Measurements from ENCODE around the gene DNAI2. TPM values are rescaled to one million over a fixed set of nuclear protein-coding genes. Genes with fewer than 3 reads are reported as not detected.

The DNAI2 gene
- total RNA-seq, 1 experiment from 2014 or later, result not detected

GRCh38 chr17:74316220-74316619 lies 42.2 kb downstream of the DNAI2 start:
- RAD21 ChIA-PET (ENCODE audit: low non-redundant PET in 1 of 2, low total read pairs in 2 of 2, uncharacterized antibody in 2 of 2, unreplicated experiment in 2 of 2), result no interaction called here
- no peak overlapping the region for H2AFZ ChIP-seq (ENCODE audit: low read depth, low read length, poor library complexity, severe bottlenecking)
- DNase-seq (ENCODE audit: low read depth, low spot score), result no peak
- CTCF ChIA-PET, result no interaction called here
- H3K4me3 ChIP-seq (replicated peaks in 1 of 2; ENCODE audit: low read depth in 1 of 2, low read length in 2 of 2), result no peak overlapping the region
- no peaks in the 10 kb centered on the region for H3K36me3 ChIP-seq (ENCODE audit: control insufficient read depth in 1 of 2, insufficient read depth in 2 of 2, low read length in 2 of 2)
- H3K4me1 ChIP-seq (ENCODE audit: control insufficient read depth in 1 of 2, insufficient read depth in 2 of 2, low read length in 2 of 2), result no peaks in the 10 kb centered on the region
- no peaks in the 10 kb centered on the region for H3K27me3 ChIP-seq (ENCODE audit: insufficient read depth, low read length)
- no peaks in the 10 kb centered on the region for H4K20me1 ChIP-seq (ENCODE audit: insufficient read depth)
- intact Hi-C loops (cut with micrococcal nuclease), result no loop called here
- BruUV-seq (replicated peaks), result no TSS peak
- no peaks in the 10 kb centered on the region for H3K9me3 ChIP-seq (ENCODE audit: control insufficient read depth in 1 of 2, insufficient read depth in 1 of 2, low read depth in 1 of 2, low read length in 2 of 2)
- no peak for TF ChIP-seq ATF3 (IDR thresholded peaks at IDR 0.05)
- no peak for TF ChIP-seq JUND (IDR thresholded peaks at IDR 0.05)
- TF ChIP-seq CTCF (IDR thresholded peaks at IDR 0.05 in 2 of 3, conservative IDR thresholded peaks at IDR 0.05 in 1 of 3; ENCODE audit: borderline replicate concordance in 1 of 3, insufficient read depth in 1 of 3, low read depth in 2 of 3, low read length in 2 of 3), result no peak
- no peak for TF ChIP-seq EZH2phosphoT487 (IDR thresholded peaks at IDR 0.05; ENCODE audit: borderline replicate concordance)
- no peak for TF ChIP-seq YY1 (IDR thresholded peaks at IDR 0.05; ENCODE audit: extremely low read depth, insufficient replicate concordance, low read depth, low read length)
- TF ChIP-seq ELF1 (IDR thresholded peaks at IDR 0.05; ENCODE audit: borderline replicate concordance, low read depth), result no peak
- no peaks in the 10 kb centered on the region for H3K9me2 ChIP-seq (ENCODE audit: insufficient read depth)
- no peak for ATAC-seq
- POLR2A ChIA-PET, result no interaction called here
- no peak overlapping the region for H3K27ac ChIP-seq (ENCODE audit: low read depth, low read length)
- no peaks in the 10 kb centered on the region for H3K79me2 ChIP-seq (ENCODE audit: insufficient read depth, low read length)
- no peak overlapping the region for H3K9ac ChIP-seq (ENCODE audit: low read length)
- no peak overlapping the region for H3K4me2 ChIP-seq (ENCODE audit: low read length)

GRCh38 chr17:74317071-74317470 lies 43.0 kb downstream of the DNAI2 start:
- intact Hi-C loops (cut with micrococcal nuclease), result no loop called here
- ChIA-PET POLR2A (no interaction called here), CTCF (no interaction called here)

More at GRCh38 chr17:74317071-74317470, 43.0 kb downstream of the DNAI2 start:
- Histone ChIP-seq H3K4me1 (ENCODE audit: control insufficient read depth in 1 of 2, insufficient read depth in 2 of 2, low read length in 2 of 2) (no peaks in the 10 kb centered on the region), H3K27me3 (ENCODE audit: insufficient read depth, low read length) (0 out of 2 replicates have a peak, but pooled peaks cover 5% of the 10 kb centered on the region), H3K4me3 (replicated peaks in 1 of 2; ENCODE audit: low read depth in 1 of 2, low read length in 2 of 2) (no peak overlapping the region), H3K27ac (ENCODE audit: low read depth, low read length) (no peak overlapping the region), H3K9ac (ENCODE audit: low read length) (no peak overlapping the region), H3K79me2 (ENCODE audit: insufficient read depth, low read length) (no peaks in the 10 kb centered on the region), H4K20me1 (ENCODE audit: insufficient read depth) (no peaks in the 10 kb centered on the region), H3K36me3 (ENCODE audit: control insufficient read depth in 1 of 2, insufficient read depth in 2 of 2, low read length in 2 of 2) (no peaks in the 10 kb centered on the region), H3K9me2 (ENCODE audit: insufficient read depth) (no peaks in the 10 kb centered on the region), H3K4me2 (ENCODE audit: low read length) (no peak overlapping the region), H3K9me3 (ENCODE audit: control insufficient read depth in 1 of 2, insufficient read depth in 1 of 2, low read depth in 1 of 2, low read length in 2 of 2) (no peaks in the 10 kb centered on the region), H2AFZ (ENCODE audit: low read depth, low read length, poor library complexity, severe bottlenecking) (no peak overlapping the region)
- DNase-seq (ENCODE audit: low read depth, low spot score) (no peak), ATAC-seq (no peak)
- BruUV-seq (replicated peaks), result no TSS peak
- RAD21 ChIA-PET (ENCODE audit: low non-redundant PET in 1 of 2, low total read pairs in 2 of 2, uncharacterized antibody in 2 of 2, unreplicated experiment in 2 of 2), result no interaction called here
- TF ChIP-seq REST (IDR thresholded peaks at IDR 0.05; ENCODE audit: low read depth), result no peak
- TF ChIP-seq POLR2A (IDR thresholded peaks at IDR 0.05; ENCODE audit: borderline replicate concordance, extremely low read depth, insufficient read depth, insufficient read length), result no peak
- TF ChIP-seq ELF1 (IDR thresholded peaks at IDR 0.05; ENCODE audit: borderline replicate concordance, low read depth), result no peak
- TF ChIP-seq CEBPB (IDR thresholded peaks at IDR 0.05; ENCODE audit: low read depth), result no peak
- TF ChIP-seq ZFX (IDR thresholded peaks at IDR 0.05), result no peak
- no peak for TF ChIP-seq EZH2phosphoT487 (IDR thresholded peaks at IDR 0.05; ENCODE audit: borderline replicate concordance)
- TF ChIP-seq RAD21 (IDR thresholded peaks at IDR 0.05; ENCODE audit: low read depth), result no peak
- TF ChIP-seq ATF3 (IDR thresholded peaks at IDR 0.05), result no peak
- no peak for TF ChIP-seq POLR2AphosphoS5 (IDR thresholded peaks at IDR 0.05; ENCODE audit: low read depth, low read length)
- TF ChIP-seq TCF7L2 (IDR thresholded peaks at IDR 0.05; ENCODE audit: borderline replicate concordance, extremely low read depth, insufficient read depth, insufficient read length), result no peak

All from HCT116 (cell line).